GM18498 (cell line): ENCODE data around the gene PALD1.
"Not testable (repeated sequence)": the region's sequence is repeated elsewhere in the genome, so short reads cannot be mapped to it uniquely, and the experiment has no call there.

Source experiments
- ATAC-seq: cut with Tn5 transposase; IDR thresholded peaks from one replicate; pipeline ENCODE4 v1.9.1; 2021; ENCODE audit warnings: mild to moderate bottlenecking, moderate library complexity; ENCODE audit not compliant: unreplicated experiment

The PALD1 gene

DNA sequence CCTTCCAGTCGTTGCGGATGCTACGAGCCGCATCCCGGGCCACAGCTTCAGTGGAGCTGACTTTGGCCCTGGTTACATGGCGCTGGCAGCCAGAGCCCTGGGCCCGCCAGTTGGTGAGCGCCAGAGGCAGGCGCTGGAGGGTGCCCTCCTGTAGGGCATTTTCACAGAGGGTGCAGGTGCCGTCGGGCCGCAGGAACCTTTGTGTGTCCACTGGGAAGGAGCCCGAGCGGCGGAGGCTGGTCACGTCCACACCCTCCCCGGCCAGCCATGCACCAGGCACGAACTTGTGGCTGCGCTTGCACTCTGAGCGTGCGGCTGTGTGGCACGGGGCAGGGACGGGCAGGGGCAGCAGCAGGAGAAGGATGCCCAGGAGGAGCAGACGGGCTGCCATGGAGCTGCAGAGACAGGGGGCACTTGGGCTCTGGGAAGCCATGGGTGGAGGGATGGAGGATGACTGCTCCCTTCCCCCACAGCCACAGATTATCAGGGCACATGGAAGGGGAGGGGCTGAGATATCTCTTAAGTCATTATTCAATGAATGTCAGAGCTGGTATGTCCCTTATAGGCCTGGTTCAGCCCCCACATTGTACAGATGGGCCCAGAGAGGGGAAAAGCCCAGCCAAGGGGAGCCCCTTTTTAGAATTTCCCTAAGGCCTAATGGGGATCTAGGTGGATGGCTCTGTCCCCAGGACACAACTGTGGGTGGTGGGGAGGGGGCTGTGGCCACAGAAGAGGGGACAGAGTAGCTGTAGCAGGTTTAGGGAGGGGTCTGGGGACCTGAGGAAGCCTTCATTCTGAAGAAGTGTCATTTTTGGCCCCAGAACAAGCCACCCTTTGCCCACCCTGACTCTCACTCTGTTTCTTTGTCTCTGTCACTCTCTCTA lies 122.2 kb downstream of the PALD1 start:
- no peak for ATAC-seq

DNA sequence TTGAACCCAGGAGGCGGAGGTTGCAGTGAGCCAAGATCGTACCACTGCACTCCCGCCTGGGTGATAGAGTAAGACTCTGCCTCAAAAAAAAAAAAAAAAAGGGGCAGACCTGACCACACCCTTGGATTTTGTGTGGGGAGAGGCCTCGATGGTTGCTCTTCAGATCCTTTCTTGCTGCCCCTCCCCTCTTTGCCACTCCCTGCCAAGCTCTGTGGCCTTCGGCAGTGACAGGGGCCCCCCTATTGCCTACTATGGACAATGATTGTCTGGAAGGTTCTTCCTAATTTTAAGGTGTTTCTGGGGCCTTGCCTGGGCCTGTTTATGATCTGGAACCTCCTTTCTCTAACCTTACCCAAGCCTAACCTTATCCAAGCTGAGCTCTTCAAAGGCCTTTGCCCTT lies 123.2 kb downstream of the PALD1 start:
- ATAC-seq: no peak

DNA sequence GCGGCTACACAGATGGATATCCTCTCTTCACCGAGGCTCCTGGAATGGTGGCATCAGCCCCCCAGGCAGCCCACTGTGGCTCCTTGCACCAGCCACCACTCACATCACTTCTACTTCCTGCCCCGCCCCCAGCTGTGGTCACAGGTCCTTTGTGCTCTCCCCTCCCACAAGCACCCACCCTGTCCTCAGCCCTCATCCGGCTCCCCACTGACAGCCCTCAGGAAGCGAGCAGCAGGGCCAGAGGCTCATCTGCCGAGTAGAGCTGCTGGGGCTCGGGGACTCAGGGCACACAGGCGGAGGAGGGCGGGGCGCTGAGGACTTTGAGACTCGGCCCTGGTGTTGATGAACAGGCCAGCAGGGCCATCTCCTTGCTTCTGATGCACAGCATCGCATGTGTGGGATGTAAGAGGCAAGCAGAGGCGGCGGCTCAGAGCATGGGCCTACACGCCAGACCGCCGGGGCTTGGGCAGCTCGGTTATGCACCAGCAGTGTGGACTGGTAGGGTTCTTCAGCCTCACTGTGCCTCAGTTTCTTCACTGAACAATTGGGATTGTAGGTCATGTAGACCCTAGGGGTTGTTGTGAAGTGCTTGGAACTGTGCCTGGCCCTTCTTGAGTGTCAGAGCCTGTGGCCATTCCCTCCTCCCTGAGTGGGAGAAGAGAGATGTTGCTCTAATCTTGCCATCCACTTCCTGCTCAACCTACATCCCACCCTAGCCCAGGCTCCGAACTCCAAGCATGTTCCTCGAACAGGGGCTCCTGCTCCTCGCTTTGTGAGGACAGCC lies 124.3 kb downstream of the PALD1 start, which contains the start of gene PRF1:
Gene PRF1, minus strand, starts transcription at position 77 of the 784 bp plus-strand sequence. CDS start 1,839 bp downstream, outside the sequence.
- no peak for ATAC-seq

DNA sequence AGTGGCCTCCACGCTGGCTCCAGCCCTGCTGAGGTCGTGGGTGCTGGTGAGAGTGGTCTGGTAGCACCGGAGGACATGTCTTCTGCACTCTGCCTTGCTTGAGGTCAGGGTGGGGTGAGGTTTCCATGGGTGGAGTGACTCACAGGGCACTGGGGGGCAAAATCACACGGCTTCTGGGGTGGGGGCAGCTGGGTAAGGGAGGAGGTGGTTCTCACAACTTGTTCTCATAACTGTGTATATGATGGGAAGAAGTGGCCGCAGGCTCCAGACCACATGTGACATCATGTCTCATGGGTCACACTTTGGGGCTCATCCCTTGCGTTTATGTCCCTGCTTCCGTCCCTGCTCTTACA lies 124.9 kb downstream of the PALD1 start:
- no peak for ATAC-seq

DNA sequence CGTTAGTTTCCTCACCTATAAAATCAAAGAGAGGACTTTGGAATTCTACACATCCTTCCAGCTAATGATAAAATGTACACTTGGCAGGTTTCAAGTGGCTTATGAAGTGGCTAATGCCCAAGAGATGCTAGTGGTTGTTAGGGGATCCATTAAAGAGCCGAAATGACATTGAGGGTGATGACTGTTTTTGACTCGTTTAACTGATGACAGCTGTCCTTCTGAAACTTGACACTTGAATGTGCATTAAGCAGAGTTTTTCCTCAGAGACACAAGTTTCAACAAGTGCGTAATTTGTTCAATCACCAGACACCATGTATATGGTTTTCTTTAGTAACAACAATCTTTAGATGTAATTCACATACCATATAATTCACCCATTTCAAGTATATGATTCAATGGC lies 125.5 kb downstream of the PALD1 start:
- no peak for ATAC-seq

DNA sequence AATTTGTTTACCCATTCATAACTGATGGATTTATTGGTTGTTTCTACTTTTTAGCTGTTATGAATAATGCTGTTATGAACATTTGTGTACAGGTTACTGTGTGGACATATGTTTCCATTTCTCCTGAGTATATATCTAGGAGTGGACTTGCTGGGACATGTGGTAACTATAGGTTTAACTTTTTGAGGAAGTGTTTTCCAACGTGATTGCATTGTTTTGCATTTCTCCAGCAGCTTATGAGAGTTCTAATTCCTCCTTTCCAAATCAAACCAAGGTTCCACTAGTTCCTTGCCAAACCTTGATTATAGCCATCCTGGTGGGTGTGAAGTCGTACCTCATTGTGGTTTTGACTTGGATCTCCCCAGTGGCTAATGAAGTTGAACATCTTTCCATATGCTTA lies 126.6 kb downstream of the PALD1 start:
- ATAC-seq: no peak

DNA sequence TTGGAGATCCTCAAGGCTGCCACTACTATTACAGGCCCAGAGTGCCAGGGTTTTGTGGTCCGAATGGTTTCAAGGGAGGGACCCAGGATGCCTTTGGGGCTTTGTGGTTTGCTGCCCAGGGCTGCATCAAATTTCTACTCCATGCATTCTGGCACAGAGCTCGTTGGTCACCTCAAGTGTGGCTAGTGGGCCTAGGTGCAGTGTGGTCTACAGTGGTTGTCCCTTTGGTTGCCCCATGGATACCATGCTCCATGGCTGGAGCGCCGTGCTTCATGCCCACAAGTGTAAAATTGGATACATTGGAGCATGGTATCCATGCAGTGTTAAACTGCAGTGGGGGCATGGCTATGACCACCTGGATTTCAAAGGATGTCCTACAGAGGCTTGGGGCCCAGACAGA lies 129.4 kb downstream of the PALD1 start:
- ATAC-seq: no peak

DNA sequence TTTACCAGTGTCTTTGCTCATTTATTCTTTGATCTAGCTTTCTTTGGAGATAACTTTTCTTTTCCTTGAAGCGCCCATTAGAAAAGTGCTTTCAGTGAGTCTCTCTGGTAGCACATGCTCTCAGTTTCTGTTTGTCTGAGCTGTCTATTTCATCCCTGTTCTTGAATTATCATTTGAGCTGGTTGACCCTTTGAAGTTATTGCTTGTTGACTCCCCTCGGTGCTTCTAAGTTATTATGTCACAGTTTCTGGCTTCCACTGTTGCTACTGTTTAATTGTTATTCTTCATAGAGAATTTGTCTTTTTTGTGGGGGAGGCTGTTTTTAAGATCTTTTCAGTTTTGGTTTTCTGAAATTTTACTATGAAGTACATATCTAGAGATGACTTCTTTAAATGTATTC lies 135.4 kb downstream of the PALD1 start:
- no peak for ATAC-seq

DNA sequence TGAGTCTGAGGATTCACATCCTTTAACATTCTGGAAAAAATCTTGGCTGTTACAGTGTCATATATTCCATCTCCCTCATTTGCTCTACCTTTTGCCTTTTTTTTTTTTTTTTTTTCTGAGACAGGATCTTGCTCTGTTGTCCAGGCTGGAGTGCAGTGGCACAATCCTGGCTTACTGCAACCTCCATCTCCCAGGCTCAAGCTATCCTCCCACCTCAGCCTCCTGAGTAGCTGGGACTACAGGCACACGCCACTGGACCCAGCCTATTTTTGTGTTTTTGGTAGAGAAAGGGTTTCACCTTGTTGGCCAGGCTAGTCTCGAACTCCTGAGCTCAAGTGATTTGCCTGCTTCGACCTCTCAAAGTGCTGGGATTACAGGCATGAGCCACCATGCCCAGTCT lies 135.8 kb downstream of the PALD1 start:
- not testable (repeated sequence) for ATAC-seq

DNA sequence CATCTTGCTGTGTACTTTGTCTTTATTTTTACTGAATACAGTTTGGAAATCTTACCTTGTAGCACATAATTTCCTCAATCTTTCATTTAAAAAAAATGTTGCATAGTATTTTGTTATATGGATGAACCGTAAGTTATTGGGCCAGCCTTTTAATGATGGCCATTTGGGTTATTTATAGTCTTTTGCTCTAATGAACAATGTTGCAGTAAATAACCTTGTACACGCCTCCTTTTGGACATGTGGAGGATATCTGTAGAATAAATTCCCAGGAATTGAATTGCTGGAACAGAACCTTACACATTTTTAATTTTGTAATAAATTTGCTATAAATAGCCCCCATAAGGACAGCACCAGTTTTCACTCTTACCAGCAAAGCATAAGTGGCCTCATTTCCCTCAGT lies 136.6 kb downstream of the PALD1 start:
- ATAC-seq: no peak

DNA sequence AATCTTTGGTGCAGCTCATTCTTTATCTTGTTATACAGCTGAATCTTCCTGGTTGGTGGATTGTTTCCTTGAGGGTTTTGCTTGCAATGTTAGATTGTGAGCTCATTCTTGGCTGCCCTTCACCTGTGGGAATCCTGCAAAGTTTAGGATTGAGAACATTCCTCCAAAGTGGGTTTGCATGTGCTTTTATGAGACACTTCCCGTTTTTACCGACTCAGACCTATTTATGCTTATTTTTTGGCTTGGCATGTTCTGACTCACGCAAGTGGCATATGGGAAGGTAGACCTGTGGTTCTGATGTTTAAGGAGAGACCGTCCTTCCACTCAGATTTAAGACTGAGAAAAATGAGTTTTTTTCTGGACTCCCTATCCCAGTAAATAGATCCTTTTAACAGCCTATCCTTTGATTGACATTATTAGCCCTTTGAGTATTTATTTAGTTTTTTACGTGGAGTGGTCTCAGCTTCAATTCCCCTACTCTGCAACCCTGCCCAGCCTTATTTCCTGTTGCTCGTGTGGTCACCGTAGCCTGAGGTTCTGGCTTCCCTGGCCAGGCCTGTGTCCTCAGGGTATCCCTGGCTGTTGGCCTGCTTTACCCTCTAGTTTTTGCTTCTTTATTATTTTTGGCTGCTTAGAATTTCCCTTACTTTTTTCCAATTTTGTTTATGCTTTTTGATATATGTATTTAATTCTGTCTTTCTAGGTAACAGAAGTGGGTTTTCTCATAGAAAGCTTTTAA lies 137.4 kb downstream of the PALD1 start:
- ATAC-seq: no peak

DNA sequence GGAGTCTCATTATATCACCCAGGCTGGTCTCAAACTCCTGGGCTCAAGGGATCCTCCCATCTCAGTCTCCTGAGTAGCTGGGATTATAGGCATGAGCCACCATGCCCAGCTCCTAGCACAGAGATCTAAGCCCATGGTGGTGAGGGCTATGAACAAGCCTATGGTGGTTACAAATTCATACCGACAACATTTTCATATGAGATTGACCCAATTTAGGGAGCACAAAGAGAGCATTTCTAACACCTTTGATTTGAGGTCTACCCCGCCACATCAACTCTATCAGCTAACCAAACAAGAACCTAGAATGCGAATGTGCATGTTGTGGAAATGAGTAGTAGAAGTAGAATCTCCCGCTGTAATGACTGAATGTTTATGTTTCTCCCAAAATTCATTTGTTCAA lies 138.2 kb downstream of the PALD1 start:
- no peak for ATAC-seq
